GM19193 (cell line): ENCODE measurements around the gene SNW1.

ENCODE experiments used
- POLR2A ChIP-seq: IDR thresholded peaks from 4 replicates; pipeline ENCODE4 v1.6.1; 2011; ENCODE audit not compliant: insufficient read depth, insufficient read length; ENCODE audit errors: extremely low read depth

SNW1 gene

DNA sequence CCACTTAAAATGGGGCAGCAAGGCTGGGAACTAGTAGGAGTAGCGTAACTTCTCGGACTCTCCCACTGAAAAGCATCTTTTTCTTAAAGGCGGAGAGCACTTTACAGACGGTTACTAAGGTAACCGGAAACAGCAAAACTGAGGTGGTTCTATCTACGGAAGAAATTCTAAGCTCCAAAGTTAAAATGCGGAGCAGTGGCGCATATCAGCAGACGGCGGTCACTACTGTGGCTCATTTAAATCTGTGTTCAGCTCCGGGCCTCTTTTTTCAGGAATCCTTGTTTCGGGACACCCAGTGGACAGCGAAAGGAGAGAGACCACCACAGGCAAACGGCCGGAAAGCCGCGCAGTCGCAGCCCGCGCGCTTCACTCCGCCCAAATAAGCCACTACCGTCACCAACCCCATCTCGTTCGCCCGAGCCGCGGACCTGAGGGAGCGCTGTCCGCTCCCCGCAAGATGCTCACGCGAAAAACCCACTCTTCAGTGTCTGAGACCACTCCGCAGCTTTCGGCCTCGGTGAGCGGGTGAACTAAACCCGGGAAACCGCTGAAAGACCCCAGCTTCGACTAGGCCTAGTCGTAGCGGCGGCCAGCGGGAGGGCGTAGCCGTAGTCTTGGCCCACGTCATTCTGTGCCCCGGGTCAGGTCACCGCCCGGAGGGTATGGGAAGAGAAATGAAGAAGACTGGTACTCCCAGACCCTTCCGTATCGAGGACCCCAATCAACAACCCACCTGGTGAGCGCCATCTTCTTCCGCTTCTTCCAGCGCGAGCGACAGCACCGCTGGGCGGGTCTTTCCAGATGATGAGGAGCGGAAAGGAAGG lies at the start of gene SNW1:
Gene SNW1 (minus strand): TSS at position 776 of the 824 bp plus-strand sequence. CDS start 29 bp downstream, at position 747.
- TF ChIP-seq POLR2A = peak; percentile 85

DNA sequence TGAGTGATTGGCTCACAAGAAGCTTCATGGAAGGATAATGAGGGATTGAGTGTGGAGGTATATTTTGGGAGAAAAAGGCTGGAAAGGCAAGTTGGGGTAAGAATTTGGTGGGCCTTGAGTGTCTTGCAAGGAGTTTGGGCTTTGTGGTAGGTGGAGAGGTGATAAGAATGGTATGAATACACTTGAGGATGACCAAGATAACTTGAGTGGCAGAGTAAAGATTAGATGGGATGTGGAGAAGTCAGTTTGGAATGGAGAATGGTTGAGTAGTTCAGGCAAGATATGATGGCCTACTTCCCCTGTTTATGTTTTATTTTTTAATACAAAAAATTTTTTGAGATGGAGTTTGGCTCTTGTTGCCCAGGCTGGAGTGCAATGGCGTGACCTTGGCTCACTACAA lies 48.1 kb upstream of the SNW1 start:
- no peak for TF ChIP-seq POLR2A

DNA sequence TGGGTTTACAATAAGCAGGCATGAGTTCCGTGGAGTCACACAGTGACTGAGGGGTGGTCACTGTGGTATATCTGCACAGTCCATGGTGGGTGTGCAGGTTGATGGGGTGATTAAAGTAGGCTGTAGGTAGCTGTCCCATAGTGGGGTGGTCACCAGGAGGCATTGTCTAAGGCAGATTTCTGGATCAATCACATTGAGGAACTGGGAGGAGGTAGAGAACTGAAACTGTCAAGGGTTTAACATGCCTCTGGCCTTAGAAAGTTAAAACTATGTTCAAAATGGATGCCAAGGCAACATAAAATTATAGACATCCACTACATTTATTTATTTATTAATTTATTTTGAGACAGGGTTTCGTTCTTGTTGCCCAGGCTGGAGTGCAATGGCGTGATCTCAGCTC lies 47.3 kb upstream of the SNW1 start:
- no peak for TF ChIP-seq POLR2A

DNA sequence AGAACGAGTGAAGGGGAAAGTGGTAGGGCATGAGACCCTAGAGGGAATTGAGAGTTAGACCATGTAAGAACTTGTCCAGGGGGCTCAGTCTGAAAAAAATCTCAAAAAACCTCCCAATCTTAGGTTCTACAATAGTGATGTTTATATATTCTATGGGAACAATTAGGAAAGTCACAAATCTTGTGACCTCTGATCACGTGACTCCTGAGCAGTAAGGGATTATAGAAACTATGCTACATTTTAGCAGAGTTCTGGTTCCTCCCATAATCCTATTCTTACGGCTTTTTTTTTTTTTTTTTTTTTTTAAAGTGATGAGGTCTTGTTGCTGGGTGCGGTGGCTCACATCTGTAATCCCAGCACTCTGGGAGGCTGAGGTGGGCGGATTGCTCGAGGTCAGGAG lies 44.8 kb upstream of the SNW1 start:
- TF ChIP-seq POLR2A = no peak

DNA sequence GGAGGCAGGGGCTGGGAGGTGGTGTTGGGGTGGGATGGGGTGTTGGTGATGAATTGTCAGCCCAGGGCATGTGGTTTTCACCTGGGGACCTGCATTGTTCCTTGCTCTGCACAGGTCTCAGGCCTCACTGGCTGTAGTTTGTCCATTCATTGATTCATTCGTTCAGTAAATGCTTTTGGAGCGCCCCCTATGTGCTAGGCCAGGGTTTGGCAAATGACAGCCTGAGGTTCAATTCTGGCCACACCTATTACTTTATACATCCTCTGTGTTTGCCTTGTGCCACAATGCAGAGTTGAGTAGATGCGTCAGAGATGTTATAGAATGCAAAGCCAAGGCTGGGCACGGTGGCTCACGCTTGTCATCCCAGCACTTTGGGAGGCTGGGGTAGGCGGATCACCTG lies 43.6 kb upstream of the SNW1 start:
- TF ChIP-seq POLR2A = no peak

DNA sequence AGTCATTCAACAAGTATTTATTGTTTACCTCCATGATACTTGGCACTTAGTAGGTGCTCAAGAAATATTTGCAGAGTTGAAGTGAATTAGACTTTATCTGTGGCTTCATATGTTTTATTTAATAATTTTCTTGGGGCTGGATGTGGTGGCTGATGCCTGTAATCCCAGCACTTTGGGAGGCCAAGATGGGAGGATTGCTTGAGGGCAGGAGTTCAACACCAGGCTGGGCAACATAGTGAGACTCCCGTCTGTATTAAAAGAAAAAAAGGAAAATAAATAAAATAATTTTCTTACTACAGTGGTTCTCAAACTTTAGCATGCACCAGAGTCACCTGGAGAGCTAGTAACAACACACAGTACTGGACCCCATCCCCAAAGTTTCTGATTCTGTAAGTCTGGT lies 39.9 kb upstream of the SNW1 start:
- TF ChIP-seq POLR2A = no peak

DNA sequence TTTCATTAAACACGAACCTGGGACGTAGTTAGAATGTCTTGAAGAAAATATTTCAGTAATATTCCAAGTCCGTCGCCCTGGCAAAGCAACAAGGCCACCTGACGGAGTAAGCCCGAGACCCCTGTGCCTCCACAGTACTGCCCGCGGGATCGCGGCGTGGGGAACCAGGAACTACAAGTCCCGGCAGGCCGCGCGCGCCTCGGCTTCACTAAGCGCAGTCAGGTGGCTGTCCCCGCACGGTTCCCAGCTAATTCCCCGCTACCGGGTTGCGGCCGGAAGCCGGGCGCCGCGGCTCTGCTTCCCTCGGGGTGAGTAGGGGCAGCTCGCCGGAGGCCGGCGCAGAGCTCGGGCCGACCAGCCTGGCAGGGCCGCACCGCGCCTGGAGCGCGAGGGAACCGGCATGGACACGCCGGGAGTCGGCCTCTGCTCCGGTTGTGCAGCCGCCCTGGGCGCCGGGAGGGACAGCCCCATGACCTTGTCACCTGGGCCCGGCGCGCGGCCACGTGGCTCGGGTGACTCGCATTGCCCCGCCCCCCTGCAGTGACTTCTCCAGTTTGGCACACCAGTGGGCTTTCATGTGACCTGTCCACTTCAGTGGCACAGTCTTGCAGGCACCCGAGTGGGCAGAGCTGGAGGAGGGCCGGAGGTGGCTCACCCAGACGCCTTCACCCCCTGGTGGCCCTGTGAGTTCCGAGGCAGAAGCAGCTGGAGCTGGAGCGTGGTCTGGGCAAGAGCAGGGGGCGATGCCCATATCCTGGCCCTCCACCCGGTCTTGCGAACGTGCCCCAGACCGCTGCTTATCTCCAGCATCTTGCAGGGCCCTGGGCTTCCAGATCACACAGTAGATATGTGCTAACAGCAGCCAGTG lies 39.1 kb upstream of the SNW1 start, which contains the start of gene ADCK1:
Gene ADCK1 (plus strand): TSS at position 247 of the 868 bp plus-strand sequence. CDS start 18,870 bp downstream, outside the sequence.
- TF ChIP-seq POLR2A = peak; percentile 73

DNA sequence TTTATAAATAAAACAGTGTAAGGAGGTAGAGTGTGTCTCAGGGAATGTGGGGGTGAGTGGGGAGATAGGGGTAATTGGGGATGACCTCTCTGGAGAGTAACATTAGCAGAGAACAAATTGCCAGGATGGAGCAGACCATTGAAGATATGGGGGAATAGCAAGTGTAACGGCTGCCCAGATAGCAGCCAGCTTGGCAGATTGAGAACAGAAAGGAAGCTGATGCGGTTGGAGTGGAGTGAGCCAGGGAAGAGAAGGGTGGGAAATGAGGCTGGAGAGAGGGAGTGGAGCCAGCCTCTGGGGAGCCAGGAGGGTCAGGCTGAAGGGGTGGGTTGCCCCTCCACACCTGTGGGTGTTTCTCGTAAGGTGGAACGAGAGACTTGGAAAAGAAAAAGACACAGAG lies 33.4 kb upstream of the SNW1 start:
- no peak for TF ChIP-seq POLR2A

DNA sequence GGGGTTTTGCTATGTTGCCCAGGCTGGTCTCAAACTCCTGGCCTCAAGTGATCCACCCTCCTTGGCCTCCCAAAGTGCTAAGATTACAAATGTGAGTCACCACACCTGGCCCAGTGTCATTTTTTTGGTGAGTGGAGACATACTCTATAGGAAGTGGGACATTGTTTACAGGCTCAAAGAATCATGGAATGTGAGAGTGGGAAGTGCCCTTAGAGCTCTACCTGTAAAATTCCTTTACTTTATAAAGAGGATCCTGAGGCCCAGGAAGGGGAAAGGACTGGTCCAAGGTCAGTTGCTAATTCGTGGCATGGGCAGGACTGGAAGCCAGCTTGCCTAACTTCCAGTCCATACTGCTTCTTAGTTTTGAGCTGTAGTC lies 30.3 kb upstream of the SNW1 start:
- TF ChIP-seq POLR2A = no peak

DNA sequence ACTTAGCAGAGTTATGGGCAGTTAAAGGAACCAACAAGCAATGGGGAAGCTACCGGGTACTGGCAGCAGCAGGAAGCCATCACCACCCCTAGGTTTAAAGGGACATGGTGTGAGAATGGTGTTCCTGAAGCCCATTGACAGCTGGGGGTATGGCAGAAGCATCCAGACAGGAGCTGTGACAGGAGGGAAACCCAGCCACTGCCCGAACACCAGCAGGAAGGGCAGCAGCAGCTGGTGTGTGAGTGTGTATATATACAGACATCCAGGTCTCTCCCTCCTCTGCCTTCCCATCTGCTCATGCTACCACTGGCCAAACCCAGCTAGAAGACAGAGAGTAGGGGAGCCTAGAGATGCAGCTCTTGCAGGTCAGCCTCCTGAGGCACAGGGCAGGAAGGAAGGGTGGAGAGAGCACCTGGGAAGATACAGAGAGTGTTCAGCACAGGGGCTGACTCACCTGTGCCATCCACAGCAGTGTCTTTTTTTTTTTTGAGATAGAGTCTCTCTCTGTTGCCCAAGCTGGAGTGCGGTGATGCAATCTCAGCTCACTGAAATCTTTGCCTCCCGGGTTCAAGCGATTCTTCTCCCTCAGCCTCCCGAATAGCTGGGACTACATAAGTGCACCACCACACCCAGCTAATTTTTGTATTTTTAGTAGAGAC lies 29.7 kb upstream of the SNW1 start:
- TF ChIP-seq POLR2A = no peak

DNA sequence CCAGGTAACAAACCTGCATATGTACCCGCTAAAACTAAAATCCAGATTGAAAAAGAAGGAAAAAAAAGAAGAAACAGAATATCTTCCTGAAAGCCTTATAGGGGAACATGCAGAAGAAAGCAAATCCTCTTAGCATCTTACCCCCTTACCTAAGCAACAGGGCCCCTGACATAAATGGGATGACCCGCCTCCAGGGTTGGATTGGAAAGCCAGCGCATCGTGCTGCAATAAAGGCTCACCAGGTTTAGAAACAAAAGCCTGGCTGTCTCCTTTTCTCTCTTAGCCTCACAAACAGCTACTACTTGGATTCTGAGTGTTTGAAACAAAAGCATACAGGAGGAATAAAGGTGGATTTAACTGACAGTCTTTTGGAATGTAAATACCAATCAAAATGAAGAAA lies 25.2 kb upstream of the SNW1 start:
- no peak for TF ChIP-seq POLR2A

DNA sequence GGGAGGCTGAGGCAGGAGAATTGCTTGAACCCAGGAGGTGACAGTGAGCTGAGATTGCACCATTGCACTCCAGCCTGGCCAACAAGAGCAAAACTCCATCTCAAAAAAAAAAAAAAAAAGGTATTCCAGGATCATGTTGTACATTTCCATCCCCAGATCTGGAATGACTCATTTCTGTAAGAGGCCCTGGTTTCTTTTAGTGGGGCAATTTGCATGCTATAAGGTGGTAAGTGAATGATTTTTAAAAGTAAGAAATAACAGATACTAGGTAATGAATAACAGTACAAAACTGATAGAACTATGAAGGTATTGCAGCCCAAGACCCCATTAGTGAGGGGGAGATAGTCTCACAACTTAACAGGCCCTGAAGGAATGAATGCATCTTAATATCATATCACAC lies 21.2 kb upstream of the SNW1 start:
- no peak for TF ChIP-seq POLR2A

DNA sequence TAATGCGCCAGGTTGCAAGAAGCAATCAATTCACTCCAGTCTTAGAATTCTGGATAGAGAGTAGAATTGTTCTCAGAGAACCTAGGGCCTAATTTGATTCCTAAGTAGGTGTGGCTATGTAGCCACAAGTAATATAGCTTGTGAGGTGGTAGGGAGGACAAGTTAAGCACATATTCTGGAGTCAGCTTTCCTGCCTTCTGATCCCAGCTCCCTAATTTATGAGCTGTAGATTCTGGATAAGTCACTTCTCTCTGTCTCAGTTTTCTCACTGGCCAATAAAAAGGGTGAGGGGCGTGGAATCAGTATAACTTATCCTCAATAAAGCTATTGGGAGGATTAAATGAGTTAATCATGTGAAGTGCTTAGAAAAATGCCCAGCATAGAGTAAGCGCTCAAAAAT lies 3.0 kb upstream of the SNW1 start:
- TF ChIP-seq POLR2A = no peak

DNA sequence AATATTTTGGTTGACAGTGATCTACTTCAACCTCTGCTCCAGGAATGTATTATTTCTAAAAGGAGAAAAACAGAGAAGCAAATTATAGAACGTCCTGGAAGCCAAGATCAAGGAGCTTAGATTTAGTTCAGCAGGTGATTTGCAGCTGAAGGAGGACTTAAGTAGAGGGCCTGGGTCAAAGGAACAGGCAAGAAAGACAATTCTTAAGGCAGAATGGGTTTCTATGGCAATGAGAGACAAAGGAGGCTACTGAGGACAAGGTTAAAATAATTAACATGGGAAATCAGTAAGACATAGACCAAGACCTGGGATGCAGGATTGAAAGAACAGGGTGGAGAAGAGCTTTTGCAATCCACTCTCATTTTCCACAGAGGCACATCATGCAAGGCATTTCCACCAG lies 2.4 kb upstream of the SNW1 start:
- TF ChIP-seq POLR2A = no peak

DNA sequence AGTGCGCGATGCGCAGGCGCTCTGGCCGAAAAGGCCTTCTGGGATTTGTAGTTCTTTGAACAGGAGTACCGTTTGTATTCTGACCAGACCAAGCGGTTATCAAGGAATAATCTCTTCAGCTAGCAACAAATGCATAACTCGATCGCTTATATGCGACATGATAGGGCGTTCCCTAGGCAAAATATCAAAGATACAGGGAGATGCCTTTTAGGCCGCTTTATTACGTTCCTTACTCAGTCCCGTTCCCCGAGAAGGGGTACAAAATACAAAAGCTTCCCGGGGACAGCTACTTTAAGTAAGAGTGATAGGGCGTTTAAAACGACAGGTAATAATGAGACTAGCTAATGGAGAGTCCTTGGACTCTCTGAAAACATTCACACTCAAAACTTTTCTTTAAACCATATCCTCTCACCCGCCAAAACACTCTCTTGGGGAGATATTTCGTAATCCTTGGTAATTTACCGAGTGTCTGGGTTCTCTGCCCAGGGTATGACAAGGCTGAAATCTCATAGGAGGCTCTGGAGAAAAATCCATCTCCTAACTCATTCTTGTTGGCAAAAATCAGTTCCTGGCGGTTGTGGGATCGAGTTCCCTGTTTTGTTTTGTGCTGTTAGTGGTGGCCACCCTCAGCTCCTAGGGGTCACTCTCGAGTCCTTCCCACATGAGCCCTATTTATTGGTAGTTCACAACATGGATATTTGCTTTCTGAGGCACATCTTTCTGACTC lies 412 bp upstream of the SNW1 start:
- no peak for TF ChIP-seq POLR2A

DNA sequence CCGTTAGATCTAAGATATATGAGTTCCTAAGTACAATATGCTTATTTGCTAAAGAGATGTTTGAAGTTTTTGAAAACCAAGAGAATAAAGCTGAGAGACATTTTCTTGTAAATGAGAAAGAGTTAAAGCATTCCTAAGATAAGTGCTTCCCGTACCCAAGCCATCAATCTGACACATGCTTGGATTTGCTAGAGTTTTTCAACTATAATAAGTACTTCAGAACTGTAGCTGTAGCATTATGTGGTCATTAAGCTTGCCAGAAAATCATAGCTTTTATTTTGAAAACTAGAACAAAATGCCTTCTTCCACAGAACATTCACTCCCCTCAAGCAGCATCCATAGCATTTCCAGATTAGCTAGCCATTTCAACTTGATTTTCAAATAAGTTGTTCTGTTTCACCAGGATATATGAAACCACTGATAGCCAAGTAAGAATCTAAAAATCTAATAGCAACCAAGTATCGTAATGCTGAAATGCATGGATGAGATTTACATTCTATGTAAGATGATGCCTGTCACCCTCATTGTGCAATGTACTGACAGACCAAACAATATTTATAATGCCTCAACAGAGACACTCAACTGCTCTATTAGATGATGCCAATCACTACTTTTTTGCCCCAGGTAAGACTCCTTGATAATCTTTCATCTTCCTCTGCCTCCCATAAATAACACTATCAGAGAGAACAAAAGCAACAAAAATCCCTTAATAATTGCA lies 8.0 kb downstream of the SNW1 start:
- no peak for TF ChIP-seq POLR2A
